GDM1 (cell line): Measurements from ENCODE around the gene SCGB1C1.

ENCODE experiments used
- DNase-seq: peaks from one replicate; lab custom pipeline; 2025; lab: John Stamatoyannopoulos, UW

The SCGB1C1 gene

DNA sequence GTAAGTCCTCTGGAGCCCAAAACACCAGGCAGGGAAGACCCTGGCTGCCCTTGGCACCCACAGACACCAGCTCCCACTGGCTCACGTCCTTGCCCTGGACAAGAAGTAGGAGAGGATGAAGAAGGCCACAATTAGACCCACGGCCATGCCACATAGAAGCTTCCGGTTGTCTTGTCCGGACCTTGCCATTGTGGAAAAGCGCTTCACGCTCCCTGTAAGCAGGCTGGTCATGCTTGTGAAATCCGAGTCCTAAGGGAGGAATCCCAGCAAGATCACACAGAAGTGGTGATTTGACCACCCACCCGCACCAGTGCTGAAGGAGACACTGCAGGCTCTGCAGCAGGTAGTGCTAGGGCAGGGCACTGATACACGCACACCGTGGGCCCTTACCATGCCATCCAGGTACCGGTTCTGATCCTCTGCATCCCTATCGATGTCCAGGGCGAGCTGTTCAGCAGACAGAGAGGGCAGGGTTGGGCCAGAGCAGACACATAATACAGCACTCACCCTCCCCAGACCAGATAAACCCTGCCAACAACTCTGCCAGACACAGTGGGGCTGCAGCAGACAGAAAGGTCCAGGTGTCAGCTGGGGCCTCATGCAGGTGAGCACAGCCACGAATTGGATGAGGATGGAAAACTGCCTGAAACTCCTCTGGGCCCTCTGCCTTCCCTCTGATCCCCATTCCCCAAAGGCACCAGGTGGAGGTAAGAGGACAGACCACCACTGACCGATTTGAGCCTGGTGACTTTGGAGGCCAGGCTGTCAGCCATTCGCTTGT lies 12.5 kb downstream of the SCGB1C1 start:
- DNase-seq = no peak

- no peak for DNase-seq
Measured at GRCh38 chr11:206002-206384, 13.1 kb downstream of the SCGB1C1 start.

DNA sequence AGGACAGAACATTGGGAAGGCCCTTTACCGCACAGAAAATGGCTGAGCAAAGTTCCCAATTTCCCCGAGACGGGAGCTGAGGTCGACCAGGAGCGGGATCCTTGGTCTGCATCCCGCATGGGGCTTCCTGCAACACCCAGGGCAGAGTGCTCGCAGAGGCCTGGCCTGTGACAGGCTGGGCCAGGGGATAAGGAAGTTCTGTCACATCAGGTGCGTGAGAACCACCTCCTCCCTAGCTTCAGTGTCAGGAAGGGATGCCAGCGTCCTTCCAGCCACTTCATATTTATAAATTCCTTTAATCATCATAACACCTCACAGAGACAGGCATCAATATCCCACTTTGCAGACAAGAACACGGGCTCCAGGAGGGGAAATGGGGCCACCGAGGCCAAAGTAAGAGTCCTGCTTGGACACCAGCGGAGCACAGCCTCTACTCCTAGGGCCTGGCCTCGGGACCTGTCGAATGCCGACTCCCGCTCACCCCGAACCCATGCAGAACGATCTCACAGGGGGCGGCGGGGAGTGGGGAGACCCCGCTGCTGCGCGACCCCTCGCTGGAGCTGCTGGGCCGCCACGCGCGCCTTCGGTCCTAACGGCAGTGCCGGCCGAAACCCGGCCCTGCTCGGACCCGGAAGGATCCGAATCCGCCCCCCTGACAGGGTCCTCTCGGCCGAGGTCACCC lies 13.8 kb downstream of the SCGB1C1 start:
- DNase-seq = no peak

DNA sequence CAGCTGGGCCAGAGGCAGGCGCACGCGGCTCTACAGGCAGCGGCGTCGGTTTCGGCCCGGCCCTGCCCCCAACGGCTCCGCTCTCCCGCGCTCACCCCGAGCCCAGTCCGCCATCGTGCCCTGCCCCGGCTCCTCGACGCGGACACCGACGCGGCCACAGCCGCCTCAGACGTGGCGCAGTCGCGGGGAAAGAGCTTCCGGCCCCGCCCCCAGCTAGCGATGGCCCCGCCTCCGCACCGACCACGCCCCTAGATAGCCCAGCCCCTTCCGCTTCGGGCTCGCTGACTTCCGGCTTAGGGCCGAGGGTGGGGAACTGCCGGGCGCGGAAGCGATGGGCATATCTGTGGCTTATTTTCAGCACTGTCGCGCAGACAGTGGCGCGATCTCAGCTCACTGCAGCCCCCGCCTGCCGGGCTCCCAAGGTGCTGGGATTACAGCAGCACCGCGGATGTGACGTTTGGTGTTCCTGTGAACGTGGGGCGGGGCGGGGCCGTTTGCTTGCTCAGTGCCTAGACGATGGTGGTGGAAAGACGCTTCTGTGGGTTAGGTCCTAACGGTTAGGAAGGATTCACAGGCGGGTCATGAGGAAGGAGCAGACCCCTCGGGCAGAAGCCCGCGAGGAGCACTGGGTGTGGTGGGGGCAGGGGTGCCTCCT lies 14.5 kb downstream of the SCGB1C1 start, which contains the start of the genes BET1L and RIC8A:
Gene BET1L (minus strand): TSS at position 192 of the 655 bp plus-strand sequence. CDS start 78 bp downstream, at position 114.
Gene RIC8A (plus strand): TSS at position 501 of the 655 bp plus-strand sequence. CDS start 1,147 bp downstream, outside the sequence.
- peak; percentile 98 for DNase-seq

DNA sequence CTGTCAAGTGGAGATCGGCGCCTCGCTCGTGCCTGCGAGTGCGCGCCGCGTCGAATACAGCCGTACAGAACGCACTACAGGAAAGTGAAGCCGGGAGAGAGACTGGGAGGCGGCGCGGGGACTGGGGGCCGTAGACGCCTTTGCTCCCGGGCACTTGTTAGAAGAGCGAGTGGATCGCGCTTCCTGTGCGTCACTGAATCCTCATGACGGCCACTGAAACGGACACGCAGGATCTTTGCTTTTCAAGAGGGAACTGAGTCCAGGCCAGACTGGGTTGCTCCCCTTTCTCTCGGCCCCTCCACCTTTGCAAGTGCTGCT lies 14.9 kb downstream of the SCGB1C1 start:
- no peak for DNase-seq

- DNase-seq = peak; percentile 68
Measured at GRCh38 chr11:208181-208916, 15.5 kb downstream of the SCGB1C1 start.

DNA sequence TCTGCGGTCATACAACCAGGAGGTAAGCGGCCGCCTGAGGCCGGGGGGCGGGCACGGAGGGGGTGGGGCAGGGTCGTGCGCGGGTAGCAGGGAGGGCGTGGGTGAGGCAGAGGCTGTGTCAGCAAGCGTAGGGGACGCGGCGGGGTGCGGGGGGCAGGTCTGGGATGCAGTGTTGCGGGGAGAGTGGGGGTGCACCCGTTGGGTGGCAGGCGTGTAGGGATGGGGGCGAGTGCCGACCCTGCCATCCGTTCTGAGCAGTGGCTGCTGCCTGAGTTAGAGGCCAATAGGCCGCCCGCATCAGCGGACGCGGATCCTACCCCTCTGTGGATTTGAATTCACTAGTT lies 16.0 kb downstream of the SCGB1C1 start:
- DNase-seq = no peak

DNA sequence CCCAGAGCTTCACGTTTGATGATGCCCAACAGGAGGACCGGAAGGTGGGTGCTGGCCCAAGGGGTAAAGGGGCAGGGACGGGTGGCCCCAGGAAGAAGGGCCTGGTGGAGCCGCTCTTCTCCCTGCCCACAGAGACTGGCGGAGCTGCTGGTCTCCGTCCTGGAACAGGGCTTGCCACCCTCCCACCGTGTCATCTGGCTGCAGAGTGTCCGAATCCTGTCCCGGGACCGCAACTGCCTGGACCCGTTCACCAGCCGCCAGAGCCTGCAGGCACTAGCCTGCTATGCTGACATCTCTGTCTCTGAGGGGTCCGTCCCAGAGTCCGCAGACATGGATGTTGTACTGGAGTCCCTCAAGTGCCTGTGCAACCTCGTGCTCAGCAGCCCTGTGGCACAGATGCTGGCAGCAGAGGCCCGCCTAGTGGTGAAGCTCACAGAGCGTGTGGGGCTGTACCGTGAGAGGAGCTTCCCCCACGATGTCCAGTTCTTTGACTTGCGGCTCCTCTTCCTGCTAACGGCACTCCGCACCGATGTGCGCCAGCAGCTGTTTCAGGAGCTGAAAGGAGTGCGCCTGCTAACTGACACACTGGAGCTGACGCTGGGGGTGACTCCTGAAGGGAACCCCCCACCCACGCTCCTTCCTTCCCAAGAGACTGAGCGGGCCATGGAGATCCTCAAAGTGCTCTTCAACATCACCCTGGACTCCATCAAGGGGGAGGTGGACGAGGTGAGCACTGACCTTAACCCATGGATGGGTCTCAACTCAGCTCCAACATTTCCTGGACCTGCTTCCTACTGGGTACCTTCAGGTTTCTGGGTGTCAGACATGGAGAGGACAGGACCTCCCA lies 16.6 kb downstream of the SCGB1C1 start:
- no peak for DNase-seq

GRCh38 chr11:210122-210802 lies 17.4 kb downstream of the SCGB1C1 start:
- no peak for DNase-seq

DNA sequence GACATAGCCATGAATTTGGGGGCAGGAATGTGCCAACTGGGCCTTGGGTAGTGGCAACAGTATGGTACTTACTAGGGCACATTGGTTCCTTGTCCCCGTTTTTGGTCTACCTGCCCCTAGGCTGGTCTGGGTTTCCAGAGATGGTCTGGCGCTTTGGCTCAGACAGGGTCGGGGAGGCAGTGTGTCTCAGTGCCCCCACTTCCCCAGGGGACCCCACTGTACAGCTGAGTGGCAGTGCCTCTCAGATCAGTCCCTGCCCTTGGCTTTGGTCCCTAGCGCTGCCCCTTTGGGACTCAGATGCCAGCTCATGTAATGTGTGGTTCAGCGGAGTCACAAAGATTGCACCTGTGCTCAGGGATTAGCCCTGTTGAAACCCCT lies 17.9 kb downstream of the SCGB1C1 start:
- DNase-seq = no peak

GRCh38 chr11:211295-211694 lies 18.4 kb downstream of the SCGB1C1 start:
- DNase-seq = no peak

DNA sequence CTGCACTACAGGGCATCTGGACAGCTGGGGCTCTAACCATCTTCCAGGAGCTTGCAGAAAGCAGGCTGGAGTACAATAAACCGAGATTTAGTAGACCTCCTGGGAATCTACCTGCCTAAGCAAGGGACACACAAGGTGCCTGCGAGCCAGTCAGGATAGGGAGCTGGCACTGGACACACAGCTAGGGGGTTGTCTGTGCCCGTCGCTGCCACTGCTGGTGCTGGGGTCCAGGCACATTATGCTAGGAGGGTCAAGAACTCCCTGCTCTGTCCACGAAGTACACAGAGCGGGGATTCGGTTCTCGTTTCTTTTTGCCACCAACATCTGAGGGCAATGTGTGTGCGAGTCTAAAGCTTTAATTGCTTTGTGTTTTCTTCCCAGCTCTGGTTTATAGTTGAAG lies 18.9 kb downstream of the SCGB1C1 start:
- DNase-seq = no peak

DNA sequence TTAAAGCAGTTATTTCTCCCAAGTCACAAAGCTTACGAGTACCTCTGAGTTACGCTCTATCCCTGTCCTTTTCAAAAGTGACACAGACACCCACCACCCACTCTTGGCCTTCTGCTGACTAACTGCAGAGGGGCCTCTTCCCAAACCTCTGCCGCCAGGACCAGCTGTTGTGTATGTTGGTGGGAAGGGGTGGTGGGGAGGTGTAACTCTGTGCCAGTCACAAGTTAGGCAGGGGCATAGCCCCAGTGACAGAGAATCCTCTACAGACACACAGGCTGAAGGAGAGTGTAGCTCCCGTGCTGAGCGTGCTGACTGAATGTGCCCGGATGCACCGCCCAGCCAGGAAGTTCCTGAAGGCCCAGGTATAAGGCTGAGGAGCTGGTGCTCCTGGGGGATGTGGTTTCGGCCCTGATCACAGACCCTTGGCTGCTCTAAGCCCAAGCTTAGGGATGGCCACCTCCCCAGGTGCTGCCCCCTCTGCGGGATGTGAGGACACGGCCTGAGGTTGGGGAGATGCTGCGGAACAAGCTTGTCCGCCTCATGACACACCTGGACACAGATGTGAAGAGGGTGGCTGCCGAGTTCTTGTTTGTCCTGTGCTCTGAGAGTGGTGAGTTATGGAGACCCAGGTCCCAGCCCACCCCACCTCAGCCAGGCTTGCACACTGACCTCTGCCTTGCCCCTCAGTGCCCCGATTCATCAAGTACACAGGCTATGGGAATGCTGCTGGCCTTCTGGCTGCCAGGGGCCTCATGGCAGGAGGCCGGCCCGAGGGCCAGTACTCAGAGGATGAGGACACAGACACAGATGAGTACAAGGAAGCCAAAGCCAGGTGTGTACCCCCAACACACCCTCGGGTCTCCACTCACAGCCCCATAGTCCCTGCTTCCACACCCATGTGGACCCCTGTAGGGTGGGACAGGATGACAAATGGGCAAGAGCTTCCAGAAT lies 19.5 kb downstream of the SCGB1C1 start:
- no peak for DNase-seq

DNA sequence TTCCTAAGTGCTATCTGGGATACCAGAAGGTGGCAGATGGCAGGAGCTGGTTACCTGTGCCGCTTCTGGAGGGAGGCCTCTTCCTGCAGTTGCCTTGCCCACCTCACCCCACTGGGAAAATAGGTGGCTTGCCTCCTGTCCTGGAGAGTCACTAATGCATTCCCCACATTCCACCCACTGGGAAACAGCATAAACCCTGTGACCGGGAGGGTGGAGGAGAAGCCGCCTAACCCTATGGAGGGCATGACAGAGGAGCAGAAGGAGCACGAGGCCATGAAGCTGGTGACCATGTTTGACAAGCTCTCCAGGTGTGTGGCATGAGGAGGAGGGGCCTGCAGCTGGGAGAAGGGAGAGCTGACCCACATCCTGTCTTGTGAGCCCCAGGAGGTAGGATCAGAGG lies 20.2 kb downstream of the SCGB1C1 start:
- no peak for DNase-seq

GRCh38 chr11:214083-214482 lies 21.2 kb downstream of the SCGB1C1 start:
- no peak for DNase-seq

DNA sequence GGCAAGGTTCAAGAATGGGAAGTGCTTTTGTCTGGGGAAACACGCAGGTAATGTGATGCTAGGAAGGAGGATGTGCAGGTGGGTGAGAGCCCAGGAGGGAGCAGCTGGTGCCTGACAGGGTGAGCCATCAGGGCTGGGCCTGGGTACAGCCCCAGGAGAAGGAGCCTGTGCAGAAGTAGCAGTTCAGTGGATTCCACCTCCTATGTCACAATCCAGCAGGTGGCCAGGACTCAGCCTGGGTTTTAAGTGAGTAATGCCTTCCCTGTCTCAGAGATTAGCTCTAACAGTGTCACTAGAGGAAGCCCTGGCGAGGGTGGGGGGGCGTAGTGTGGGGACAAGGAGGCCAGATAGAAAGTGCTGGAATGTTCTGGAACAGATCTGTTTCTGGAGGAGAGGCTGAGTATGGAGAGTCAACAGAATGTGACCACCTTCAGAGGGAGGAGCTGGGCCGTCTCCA lies 22.7 kb downstream of the SCGB1C1 start:
- DNase-seq = no peak

DNA sequence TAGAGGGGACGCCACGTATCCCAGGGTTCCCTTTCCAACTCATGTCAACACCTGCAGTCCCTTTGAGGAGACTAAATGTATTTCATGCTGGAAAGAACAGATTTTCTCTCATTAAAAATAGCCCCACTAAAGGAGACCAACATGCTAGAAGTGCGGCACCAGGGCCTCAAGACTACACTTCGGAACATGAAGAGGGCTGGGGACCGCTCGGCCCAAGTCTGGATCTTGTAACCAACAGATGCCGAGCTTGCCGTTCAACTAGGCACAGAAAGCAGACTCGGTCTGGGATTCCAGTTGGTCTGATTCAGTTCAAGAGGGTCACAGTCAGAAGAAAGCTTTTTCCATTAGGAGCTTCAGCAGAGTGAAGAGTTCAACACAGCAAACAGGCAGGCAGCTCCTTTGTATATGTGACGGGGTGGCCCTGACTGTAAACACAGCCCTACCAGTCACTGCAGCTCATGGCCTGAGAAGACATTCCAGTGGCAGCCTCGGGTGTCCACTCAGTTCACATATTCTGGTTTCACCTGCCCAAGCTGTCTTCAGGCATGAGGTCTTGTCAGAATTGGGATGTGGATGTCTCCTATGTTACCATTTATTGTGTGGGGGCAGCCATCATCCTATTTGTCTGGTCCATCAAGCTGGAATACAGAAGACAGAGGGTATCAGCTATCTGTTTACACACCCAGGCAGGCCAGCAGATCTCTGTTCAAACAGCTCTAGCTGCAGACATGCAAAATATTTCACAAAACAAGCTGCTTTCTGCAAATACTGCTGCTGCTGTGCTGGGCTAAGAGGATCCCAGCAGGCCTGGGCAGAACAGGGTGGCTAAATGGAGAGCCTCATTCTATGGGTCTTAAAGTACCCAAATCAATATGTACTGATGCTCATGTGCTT lies 23.4 kb downstream of the SCGB1C1 start:
- no peak for DNase-seq

DNA sequence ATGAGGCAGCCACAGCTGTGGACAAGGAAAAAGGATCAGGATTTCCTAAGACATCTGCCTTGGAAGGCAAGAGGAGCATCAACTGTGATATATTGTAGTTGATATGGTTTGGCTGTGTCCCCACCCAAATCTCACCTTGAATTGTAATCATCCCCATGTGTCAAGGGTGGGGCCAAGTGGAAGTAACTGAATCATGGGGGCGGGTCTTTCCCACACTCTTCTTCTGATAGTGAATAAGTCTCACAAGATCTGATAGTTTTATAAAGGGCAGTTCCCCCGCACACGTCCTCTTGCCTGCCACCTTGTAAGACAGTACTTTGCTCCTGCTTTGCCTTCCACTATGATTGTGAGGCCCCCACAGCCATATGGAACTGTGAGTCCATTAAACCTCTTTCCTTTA lies 24.8 kb downstream of the SCGB1C1 start:
- DNase-seq = no peak
